Sciatic nerve (tissue), 2 donors: ENCODE data around the gene MORN3. TPM values are rescaled to one million over a fixed set of nuclear protein-coding genes. Genes with fewer than 3 reads are reported as not detected.
A peak's percentile ranks its signal among the peaks of the same experiment; 100 is the strongest.
"Not testable (repeated sequence)": the region's sequence is repeated elsewhere in the genome, so short reads cannot be mapped to it uniquely, and the experiment has no call there.

Experiments
- ATAC-seq: fragments of 200-7000 bp; cut with Tn5 transposase; one replicate; pipeline ENCODE4 v1.9.1; 2020; ENCODE audit warnings: mild to moderate bottlenecking, moderate library complexity
- DNase-seq: peaks from one replicate; pipeline ENCODE4 v3.0.0-alpha.2; 2020; ENCODE audit warnings: low spot score
- intact Hi-C: fragments of 100-400 bp; cut with DNase I; formaldehyde crosslinking; loops from one replicate; pipeline ENCODE4 v1.14.2; 2022
- total RNA-seq: library from RNA; stranded (reverse); fragmentation: NEBNext Ultra II Directional; extraction: Animal tissue kit (Norgen Biotek cat#: 25700); gene quantifications from one replicate; pipeline ENCODE4 v1.2.1, GENCODE V29; 2021
- donor health status: DM: no; HTN: no; CAD: no.
- donor health status: DM: no; HTN: no; CAD: no.

MORN3 gene
- total RNA-seq, 1 donor from 2014 or later: 0.49 TPM

DNA sequence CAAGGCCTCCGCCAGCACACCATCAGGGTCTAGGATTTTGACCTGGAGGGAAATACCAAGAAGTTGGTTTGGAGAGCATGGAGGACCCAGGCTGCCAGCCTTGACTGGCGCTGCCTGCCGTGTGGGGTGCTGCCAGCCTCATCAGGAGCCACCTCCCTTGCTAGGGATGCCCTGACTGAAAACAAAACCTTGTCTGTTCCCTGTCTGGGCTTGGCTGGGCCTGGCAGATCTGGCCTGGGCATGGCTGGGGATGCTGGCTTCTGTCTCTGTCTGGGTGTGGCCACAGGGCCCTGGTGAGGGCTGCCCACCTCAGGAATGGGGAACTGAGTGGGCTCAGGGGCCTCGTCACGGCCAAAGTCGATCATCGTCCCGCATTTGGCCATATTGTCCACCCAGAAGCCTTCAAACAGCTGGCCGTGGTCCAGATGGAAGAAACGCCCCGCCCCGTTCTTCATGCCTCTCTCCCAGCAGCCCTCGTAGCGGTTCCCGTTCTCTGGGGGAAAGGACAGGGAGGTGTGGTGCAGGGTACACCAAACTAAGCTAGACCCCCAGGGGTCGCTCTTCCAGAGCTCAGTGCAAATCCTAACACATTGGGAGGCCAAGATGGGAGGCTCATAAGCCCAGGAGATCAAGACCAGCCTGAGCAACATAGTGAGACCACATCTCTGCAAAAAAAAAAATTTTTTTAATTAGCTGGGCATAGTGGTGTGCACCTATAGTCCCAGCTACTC is 16.5 kb downstream of the MORN3 start:
- no peak for ATAC-seq
- no peak for DNase-seq
- intact Hi-C loops: no loop called here

GRCh38 chr12:121651320-121651719 is 18.1 kb downstream of the MORN3 start:
- ATAC-seq (no peak), DNase-seq (no peak)
- intact Hi-C loops: no loop called here

DNA sequence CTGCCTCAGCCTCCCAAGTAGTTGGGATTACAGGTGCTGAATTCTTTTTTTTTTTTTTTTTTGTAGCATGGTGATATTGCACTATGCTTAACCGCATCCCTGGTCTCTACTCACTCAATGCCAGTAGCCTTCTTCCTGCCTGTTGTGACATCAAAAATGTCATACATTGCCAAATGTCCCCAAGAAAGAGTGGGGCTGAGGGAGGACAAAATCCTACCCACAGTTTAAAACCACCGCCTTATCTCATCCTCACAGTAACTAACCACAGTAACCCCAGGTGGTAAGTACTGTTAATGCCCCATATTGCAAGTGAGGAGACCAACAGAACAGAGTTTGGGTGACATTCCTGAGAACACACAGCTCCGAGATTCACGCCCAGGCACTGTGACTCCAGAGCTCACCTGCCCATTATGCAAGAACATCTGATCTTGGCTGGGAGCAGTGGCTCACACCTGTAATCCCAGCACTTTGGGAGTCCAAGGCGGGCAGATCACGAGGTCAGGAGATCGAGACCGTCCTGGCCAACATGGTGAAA is 19.6 kb downstream of the MORN3 start:
- ATAC-seq (no peak), DNase-seq (no peak)
- intact Hi-C loops: no loop called here

GRCh38 chr12:121649322-121649721 is 20.1 kb downstream of the MORN3 start:
- ATAC-seq (no peak), DNase-seq (no peak)
- intact Hi-C loops: no loop called here

DNA sequence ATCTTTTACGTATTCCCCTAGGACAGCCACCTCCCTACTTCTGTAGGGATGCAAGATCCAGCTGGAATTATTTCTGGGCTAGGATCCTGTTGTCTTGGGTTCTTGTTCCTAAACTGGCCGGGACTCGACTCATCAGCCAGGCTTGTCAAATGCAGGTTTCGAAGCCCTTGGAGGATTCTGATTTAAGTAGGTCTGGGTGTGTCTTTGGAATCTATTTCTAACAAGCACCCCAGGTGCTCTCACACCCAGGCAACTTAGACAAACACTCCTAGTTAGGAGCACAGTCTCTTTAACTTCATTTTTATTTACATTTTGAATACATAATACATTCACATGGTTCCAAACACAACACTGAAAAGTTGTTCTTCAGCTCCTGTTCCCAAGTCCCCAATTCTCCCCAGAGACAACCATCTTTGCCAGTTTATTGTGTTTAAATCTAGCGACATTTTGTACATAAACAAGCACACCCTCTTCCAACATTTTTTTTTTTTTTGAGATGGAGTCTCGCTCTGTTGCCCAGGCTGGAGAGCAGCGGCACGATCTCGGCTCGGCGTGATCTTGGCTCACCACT is 20.9 kb downstream of the MORN3 start:
- no peak for ATAC-seq

DNA sequence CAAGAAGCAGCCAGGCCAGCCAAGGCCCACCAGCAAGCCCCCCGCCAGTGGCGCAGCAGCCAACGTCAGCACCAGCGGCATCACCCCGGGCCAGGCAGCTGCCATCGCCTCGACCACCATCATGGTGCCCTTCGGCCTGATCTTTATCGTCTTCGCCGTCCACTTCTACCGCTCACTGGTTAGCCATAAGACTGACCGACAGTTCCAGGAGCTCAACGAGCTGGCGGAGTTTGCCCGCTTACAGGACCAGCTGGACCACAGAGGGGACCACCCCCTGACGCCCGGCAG is 28.2 kb downstream of the MORN3 start:
- DNase-seq (no peak), ATAC-seq (no peak)
- intact Hi-C loops: no loop called here

More for the DNA sequence above, 20.9 kb downstream of the MORN3 start:
- DNase-seq: no peak
- intact Hi-C loops: no loop called here

GRCh38 chr12:121638298-121639202 is 30.9 kb downstream of the MORN3 start:
- intact Hi-C loops: no loop called here
- no peak for ATAC-seq
- no peak for DNase-seq

DNA sequence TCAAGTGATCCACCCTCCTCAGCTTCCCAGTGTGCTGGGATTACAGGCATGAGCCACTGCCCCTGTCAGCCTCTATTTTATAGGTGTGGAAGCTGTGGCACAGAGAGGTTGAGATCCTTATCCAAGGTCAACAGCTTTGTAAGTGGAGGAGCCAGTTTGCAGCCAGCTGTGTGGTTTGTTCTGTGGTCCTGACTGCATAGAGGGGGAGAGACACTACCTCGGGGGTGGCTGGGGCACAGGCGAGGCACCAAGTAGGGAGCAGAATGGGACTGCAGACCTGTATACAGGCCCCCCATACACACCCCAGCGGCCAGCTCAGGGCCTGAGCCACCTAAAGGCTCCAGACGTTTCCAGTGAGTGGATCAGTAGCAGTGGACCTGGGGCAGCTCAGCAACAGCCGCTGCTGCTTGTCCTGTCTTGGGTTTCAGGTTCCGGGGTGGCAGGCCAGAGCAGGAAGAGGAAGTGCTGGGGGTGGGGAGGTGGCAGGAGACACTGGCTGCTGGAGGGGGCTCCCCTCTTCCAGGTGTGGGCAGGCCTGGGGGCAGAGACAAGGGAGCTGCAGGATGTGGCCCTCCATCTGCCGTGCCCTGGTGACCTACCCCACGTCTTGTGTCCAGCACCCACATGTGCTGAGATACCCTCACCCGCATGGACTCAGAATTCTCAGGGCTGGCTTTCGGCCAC is 32.1 kb downstream of the MORN3 start:
- intact Hi-C loops: no loop called here
- peak; percentile 47 for ATAC-seq
- DNase-seq: no peak

- no peak for ATAC-seq
- intact Hi-C loops: no loop called here
- DNase-seq: no peak
These were observed 34.6 kb downstream of the MORN3 start for GRCh38 chr12:121634836-121635235.

- DNase-seq, ATAC-seq, intact Hi-C loops: not testable (repeated sequence)
These were observed 35.6 kb downstream of the MORN3 start for GRCh38 chr12:121633833-121634196.

- ATAC-seq: no peak
- intact Hi-C loops: no loop called here
- DNase-seq: no peak
These were observed 37.1 kb downstream of the MORN3 start for GRCh38 chr12:121632069-121632970.

- intact Hi-C loops: no loop called here
- no peak for DNase-seq
- ATAC-seq: no peak
These were observed 38.6 kb downstream of the MORN3 start for GRCh38 chr12:121630791-121631355.

DNA sequence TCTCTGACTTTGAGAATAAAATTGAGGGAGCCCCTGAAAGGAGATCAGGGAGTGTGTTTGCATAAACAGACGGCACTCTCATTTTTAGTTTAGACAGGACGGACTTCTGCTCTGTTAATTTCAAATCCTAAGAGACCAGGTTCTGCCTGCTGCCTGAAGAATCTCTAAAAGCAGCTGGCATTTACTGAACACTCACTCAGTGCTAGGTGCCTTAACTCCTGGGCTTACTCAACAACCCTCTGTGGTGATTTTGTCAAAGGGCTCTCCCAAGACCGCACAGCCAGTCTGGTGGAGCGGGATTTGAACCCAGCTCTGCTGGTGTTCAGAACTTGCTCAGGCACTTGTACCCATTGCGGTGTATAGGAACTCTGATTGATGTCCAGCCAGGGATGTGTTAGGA is 40.9 kb downstream of the MORN3 start:
- no peak for ATAC-seq
- DNase-seq: no peak
- intact Hi-C loops: no loop called here

- DNase-seq: no peak
- intact Hi-C loops: no loop called here
- peak; percentile 18 for ATAC-seq
These were observed 41.4 kb downstream of the MORN3 start for GRCh38 chr12:121628037-121628436.

DNA sequence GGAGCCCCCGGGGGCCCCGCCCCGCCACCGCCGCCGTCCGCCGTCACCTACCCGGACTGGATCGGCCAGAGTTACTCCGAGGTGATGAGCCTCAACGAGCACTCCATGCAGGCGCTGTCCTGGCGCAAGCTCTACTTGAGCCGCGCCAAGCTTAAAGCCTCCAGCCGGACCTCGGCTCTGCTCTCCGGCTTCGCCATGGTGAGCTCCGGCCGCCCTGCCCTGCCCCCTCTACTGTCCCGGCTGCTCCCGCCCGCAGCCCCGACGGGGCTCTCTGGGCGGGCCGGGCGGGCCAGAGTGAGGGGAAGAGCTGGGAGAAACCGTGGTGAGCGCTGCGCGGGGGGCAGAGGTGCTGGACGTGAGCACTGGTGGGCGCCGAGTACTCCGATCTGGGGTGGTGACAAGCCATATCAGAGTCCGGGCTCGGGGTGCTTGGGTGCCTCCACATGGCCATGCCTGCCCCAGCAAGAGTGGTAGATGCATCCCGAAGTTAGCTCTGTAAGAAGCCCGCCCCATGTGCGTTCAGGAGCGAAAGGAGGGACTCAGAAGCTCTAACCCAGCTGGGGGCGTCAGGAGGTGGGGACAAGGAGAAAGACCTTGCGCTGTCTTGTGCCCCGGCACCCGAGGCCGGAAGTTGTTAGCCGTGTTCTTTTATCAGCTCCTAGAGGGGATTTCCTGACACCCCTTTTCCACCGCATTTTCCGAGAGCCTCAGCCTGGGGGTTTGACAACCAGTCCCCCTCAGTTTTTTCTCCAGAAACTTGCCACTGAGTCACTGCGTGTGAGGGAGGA is 42.4 kb downstream of the MORN3 start:
- intact Hi-C loops: loop anchor here (2.0 kb wide), 1 partner anchor 46 kb away; no protein-coding TSS in a partner anchor

GRCh38 chr12:121626087-121626852 is 43.2 kb downstream of the MORN3 start, which contains the start of gene ORAI1:
Gene ORAI1 (plus strand): TSS chr12:121626530.
- DNase-seq: peak; percentile 98
- ATAC-seq: peak; percentile 86
- intact Hi-C loops: loop anchor here (2.0 kb wide), 1 partner anchor 47 kb away; no protein-coding TSS in a partner anchor

More for the DNA sequence above, 42.4 kb downstream of the MORN3 start:
- ATAC-seq (peak; percentile 60), DNase-seq (peak; percentile 76)
